Measurements from ENCODE around the gene ARHGEF16. TPM values are rescaled to one million over a fixed set of nuclear protein-coding genes. Genes with fewer than 3 reads are reported as not detected.

Gene ARHGEF16
- polyA plus RNA-seq, 1 of the 3 experiments (the other 2 are of a cell fraction), result 0.18 TPM

DNA sequence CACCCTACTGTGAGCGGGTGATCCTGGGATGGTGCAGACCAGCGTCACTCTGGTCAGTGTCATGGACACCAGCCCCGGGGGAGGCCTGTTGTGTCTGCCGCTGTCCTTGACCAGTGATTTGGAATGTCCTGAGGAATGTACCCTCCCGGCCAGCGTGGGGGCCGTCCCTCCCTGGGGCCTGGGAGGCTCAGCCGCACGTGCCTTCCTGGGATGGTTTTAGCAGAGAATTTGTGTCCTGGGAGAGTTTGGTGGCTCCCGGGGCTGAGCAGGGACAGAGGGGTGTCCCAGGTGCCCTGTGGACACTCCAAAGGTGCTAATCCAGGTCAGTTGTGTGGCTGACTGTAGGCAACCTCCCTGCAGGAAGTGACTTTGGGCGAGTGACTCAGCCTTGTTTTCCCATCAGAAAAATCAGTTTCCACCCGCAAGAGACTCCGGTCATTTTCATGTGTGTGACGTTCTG is 6.2 kb downstream of the ARHGEF16 start:
- Histone ChIP-seq H3K27ac (ENCODE audit: low read depth in 2 of 2, low read length in 1 of 2) (no peak overlapping the region), H3K4me2 (no peak overlapping the region), H3K9me3 (no peaks in the 10 kb centered on the region), H4K20me1 (ENCODE audit: insufficient read depth) (no peaks in the 10 kb centered on the region), H3K9ac (no peak overlapping the region), H3K27me3 (ENCODE audit: insufficient read depth) (no peaks in the 10 kb centered on the region), H3K4me3 (ENCODE audit: low read depth in 2 of 2, low read length in 1 of 2) (no peak overlapping the region), H3K4me1 (ENCODE audit: control insufficient read depth in 1 of 2, insufficient read depth in 2 of 2, low read depth in 1 of 2, low read length in 1 of 2) (peaks cover 0 to 30% of the 10 kb centered on the region in 2 experiments; a peak in 1 of 4 replicates), H3F3A (replicated peaks; ENCODE audit: insufficient read depth) (no peaks in the 10 kb centered on the region), H3K79me2 (ENCODE audit: insufficient read depth) (no peaks in the 10 kb centered on the region), H2AFZ (ENCODE audit: low read depth) (no peak overlapping the region), H3K36me3 (replicated peaks in 1 of 2; ENCODE audit: control insufficient read depth in 1 of 2, insufficient read depth in 2 of 2, low read length in 1 of 2) (no peaks in the 10 kb centered on the region), H3K9me2 (no peaks in the 10 kb centered on the region)
- no peak for DNase-seq
- POLR2A ChIA-PET, result no interaction called here
- WGBS (ENCODE audit: low lambda C conversion rate), result 70% methylated on average over 6 of the region's 14 CpGs
- no peak for TF ChIP-seq GATA2 (CRISPR knock-in tag; IDR thresholded peaks at IDR 0.05)
- no peak for TF ChIP-seq SMC3 (IDR thresholded peaks at IDR 0.05; ENCODE audit: low read depth, low read length)
- TF ChIP-seq CHD2 (IDR thresholded peaks at IDR 0.05; ENCODE audit: low read length, partially characterized antibody), result no peak
- no peak for TF ChIP-seq TCF12 (IDR thresholded peaks at IDR 0.05)
- no peak for TF ChIP-seq FOXM1 (IDR thresholded peaks at IDR 0.05; ENCODE audit: low read depth)
- no peak for TF ChIP-seq RXRA (IDR thresholded peaks at IDR 0.05; ENCODE audit: borderline replicate concordance, low read depth)
- no peak for TF ChIP-seq RAD21 (IDR thresholded peaks at IDR 0.05; ENCODE audit: low read length)
- TF ChIP-seq MEF2A (IDR thresholded peaks at IDR 0.05; ENCODE audit: borderline replicate concordance, low read depth), result no peak
- TF ChIP-seq, protein P1, sequence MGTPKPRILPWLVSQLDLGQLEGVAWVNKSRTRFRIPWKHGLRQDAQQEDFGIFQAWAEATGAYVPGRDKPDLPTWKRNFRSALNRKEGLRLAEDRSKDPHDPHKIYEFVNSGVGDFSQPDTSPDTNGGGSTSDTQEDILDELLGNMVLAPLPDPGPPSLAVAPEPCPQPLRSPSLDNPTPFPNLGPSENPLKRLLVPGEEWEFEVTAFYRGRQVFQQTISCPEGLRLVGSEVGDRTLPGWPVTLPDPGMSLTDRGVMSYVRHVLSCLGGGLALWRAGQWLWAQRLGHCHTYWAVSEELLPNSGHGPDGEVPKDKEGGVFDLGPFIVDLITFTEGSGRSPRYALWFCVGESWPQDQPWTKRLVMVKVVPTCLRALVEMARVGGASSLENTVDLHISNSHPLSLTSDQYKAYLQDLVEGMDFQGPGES (IDR thresholded peaks at IDR 0.05; ENCODE audit: low read depth, low read length), result no peak
- no peak for TF ChIP-seq YY1 (IDR thresholded peaks at IDR 0.05; ENCODE audit: low read depth)
- no peak for TF ChIP-seq JUND (IDR thresholded peaks at IDR 0.05)
- TF ChIP-seq, protein P2, sequence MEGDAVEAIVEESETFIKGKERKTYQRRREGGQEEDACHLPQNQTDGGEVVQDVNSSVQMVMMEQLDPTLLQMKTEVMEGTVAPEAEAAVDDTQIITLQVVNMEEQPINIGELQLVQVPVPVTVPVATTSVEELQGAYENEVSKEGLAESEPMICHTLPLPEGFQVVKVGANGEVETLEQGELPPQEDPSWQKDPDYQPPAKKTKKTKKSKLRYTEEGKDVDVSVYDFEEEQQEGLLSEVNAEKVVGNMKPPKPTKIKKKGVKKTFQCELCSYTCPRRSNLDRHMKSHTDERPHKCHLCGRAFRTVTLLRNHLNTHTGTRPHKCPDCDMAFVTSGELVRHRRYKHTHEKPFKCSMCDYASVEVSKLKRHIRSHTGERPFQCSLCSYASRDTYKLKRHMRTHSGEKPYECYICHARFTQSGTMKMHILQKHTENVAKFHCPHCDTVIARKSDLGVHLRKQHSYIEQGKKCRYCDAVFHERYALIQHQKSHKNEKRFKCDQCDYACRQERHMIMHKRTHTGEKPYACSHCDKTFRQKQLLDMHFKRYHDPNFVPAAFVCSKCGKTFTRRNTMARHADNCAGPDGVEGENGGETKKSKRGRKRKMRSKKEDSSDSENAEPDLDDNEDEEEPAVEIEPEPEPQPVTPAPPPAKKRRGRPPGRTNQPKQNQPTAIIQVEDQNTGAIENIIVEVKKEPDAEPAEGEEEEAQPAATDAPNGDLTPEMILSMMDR (IDR thresholded peaks at IDR 0.05), result no peak
- no peak for TF ChIP-seq RFX5 (IDR thresholded peaks at IDR 0.05; ENCODE audit: low read length)
- TF ChIP-seq TAF1 (IDR thresholded peaks at IDR 0.05; ENCODE audit: borderline replicate concordance, low read depth, low read length), result no peak
- no peak for TF ChIP-seq FOSL2 (IDR thresholded peaks at IDR 0.05; ENCODE audit: borderline replicate concordance, low read depth)
- TF ChIP-seq TEAD4 (IDR thresholded peaks at IDR 0.05; ENCODE audit: borderline replicate concordance, insufficient read depth), result no peak
- CTCF ChIA-PET, result interaction anchor here (1.3 to 9.4 kb wide), 2 partner anchors 7 to 158 kb away, joined by 6 to 114 read pairs; partner anchors contain the start of gene ARHGEF16

Data from SK-N-SH (cell line).